Activated gamma-delta T cell treated with anti-CD3 and anti-CD28 coated beads, Interleukin-2, amount 50 U/mL, for 16 hours (primary cell): Measurements from ENCODE around the gene IL3RA.
"Not testable (repeated sequence)": the region's sequence is repeated elsewhere in the genome, so short reads cannot be mapped to it uniquely, and the experiment has no call there.

Source experiments
- DNase-seq: peaks from one replicate; pipeline ENCODE4 v3.0.0-alpha.2; 2020; ENCODE audit warnings: low read depth

IL3RA gene

GRCh38 chrX:1398431-1399340 lies 62.1 kb downstream of the IL3RA start:
- no peak for DNase-seq

- no peak for DNase-seq
These were observed 63.5 kb downstream of the IL3RA start for GRCh38 chrX:1400049-1400448.

- DNase-seq = no peak
These were observed 64.3 kb downstream of the IL3RA start for GRCh38 chrX:1400742-1401471.

- no peak for DNase-seq
These were observed 65.2 kb downstream of the IL3RA start for GRCh38 chrX:1401611-1402430.

GRCh38 chrX:1403228-1403627 lies 66.6 kb downstream of the IL3RA start:
- DNase-seq = no peak

GRCh38 chrX:1403867-1404266 lies 67.3 kb downstream of the IL3RA start:
- DNase-seq = not testable (repeated sequence)

- DNase-seq = not testable (repeated sequence)
These were observed 69.2 kb downstream of the IL3RA start for GRCh38 chrX:1405769-1406168.

GRCh38 chrX:1407035-1407434 lies 70.5 kb downstream of the IL3RA start:
- no peak for DNase-seq

- no peak for DNase-seq
These were observed 74.7 kb downstream of the IL3RA start for GRCh38 chrX:1411326-1411725.

- no peak for DNase-seq
These were observed 76.1 kb downstream of the IL3RA start for GRCh38 chrX:1412551-1413161.

- DNase-seq = no peak
These were observed 79.8 kb downstream of the IL3RA start for GRCh38 chrX:1416327-1416784.

GRCh38 chrX:1416965-1417760 lies 80.6 kb downstream of the IL3RA start:
- DNase-seq = no peak

- DNase-seq = no peak
These were observed 81.6 kb downstream of the IL3RA start for GRCh38 chrX:1417921-1418771.

- no peak for DNase-seq
These were observed 82.4 kb downstream of the IL3RA start for GRCh38 chrX:1418901-1419544.

GRCh38 chrX:1419545-1420355 lies 83.2 kb downstream of the IL3RA start:
- DNase-seq = no peak

GRCh38 chrX:1420371-1420770 lies 83.8 kb downstream of the IL3RA start:
- DNase-seq = no peak

- no peak for DNase-seq
These were observed 85.0 kb downstream of the IL3RA start for GRCh38 chrX:1421433-1422134.

- DNase-seq = no peak
These were observed 85.5 kb downstream of the IL3RA start for GRCh38 chrX:1422135-1422465.
